HL-60 (cell line): Measurements from ENCODE around the gene AGBL4.
A peak's percentile ranks its signal among the peaks of the same experiment; 100 is the strongest.

Experiments used
- DNase-seq, 2 experiments: peaks; one replicate each; pipeline ENCODE4 v3.0.0-alpha.2; 2010 to 2020; ENCODE audit warnings: low read depth in 1 of 2, low spot score in 1 of 2
- H3K27ac ChIP-seq: fragments of 250-450 bp; sonication (Bioruptor Pico); replicated peaks from 2 replicates; pipeline ENCODE4 v1.5.1; 2020; ENCODE audit warnings: mild to moderate bottlenecking, moderate library complexity
- H3K27me3 ChIP-seq: fragments of 250-450 bp; sonication (Bioruptor Pico); 2 replicates; pipeline ENCODE4 v1.5.1; 2021; ENCODE audit warnings: mild to moderate bottlenecking, moderate library complexity; ENCODE audit not compliant: insufficient read depth, poor library complexity, severe bottlenecking
- H3K4me3 ChIP-seq: replicated peaks from 2 replicates; pipeline ENCODE4 v1.5.1; 2011; ENCODE audit warnings: mild to moderate bottlenecking, control low read depth, low read length; ENCODE audit not compliant: insufficient read depth
- GABPA ChIP-seq: IDR thresholded peaks from 2 replicates; pipeline ENCODE4 v1.6.1; 2012; ENCODE audit warnings: low read depth
- POLR2AphosphoS5 ChIP-seq: IDR thresholded peaks from 2 replicates; pipeline ENCODE4 v1.6.1; 2012; ENCODE audit warnings: low read depth
- SPI1 ChIP-seq: IDR thresholded peaks from 2 replicates; pipeline ENCODE4 v1.6.1; 2012; ENCODE audit warnings: low read depth, mild to moderate bottlenecking, borderline replicate concordance
- TF ChIP-seq, protein P1 (sequence below): IDR thresholded peaks from 2 replicates; pipeline ENCODE4 v1.6.1; 2012; ENCODE audit warnings: low read depth; ENCODE audit not compliant: insufficient replicate concordance
- TF ChIP-seq, protein P2 (sequence below): IDR thresholded peaks from one replicate; pipeline ENCODE4 v1.5.1; 2011; ENCODE audit warnings: low read length, control low read depth, inconsistent platforms; ENCODE audit not compliant: insufficient read depth

The AGBL4 gene

DNA sequence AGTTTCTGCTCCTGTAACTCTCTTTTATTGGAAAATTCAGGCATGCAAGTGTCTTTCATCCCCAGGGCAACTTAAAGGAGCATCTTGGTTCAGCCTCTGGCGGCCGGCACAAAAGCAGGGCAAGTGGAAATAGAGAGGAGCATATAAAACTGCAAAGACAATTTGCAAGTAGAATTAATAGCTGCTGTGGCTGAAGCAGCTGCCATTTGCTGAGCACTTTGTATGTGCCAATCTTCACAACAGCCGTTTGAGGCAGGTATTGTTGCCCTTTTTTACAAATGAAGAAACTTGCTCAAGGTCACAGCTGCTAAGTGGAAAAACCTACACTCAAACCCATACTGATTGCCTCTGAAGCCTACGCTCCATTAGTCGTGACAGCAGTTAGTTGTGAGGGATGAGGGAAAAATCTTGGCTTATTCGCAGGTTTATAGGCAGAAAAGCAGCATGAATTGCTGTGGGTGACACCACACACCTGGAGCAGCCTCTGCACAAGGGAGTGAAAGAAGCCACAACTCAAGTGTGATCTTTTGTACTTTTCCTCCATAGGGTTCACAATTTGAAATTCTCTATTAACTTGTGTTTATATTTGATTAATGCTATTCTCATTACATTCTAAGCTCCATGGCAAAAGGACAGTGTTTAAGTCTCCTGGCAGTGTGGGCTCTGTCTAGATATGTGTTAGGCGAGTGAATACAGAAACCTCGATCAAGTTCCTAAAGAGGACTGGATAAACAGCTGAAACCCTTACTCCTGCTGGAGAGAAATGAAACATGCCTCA, 1148.0 kb downstream of the AGBL4 start:
- DNase-seq, result no peak
- Histone ChIP-seq H3K27me3 (no peaks in the 10 kb centered on the region), H3K27ac (no peak overlapping the region), H3K4me3 (no peak overlapping the region)
- TF ChIP-seq, protein P1, sequence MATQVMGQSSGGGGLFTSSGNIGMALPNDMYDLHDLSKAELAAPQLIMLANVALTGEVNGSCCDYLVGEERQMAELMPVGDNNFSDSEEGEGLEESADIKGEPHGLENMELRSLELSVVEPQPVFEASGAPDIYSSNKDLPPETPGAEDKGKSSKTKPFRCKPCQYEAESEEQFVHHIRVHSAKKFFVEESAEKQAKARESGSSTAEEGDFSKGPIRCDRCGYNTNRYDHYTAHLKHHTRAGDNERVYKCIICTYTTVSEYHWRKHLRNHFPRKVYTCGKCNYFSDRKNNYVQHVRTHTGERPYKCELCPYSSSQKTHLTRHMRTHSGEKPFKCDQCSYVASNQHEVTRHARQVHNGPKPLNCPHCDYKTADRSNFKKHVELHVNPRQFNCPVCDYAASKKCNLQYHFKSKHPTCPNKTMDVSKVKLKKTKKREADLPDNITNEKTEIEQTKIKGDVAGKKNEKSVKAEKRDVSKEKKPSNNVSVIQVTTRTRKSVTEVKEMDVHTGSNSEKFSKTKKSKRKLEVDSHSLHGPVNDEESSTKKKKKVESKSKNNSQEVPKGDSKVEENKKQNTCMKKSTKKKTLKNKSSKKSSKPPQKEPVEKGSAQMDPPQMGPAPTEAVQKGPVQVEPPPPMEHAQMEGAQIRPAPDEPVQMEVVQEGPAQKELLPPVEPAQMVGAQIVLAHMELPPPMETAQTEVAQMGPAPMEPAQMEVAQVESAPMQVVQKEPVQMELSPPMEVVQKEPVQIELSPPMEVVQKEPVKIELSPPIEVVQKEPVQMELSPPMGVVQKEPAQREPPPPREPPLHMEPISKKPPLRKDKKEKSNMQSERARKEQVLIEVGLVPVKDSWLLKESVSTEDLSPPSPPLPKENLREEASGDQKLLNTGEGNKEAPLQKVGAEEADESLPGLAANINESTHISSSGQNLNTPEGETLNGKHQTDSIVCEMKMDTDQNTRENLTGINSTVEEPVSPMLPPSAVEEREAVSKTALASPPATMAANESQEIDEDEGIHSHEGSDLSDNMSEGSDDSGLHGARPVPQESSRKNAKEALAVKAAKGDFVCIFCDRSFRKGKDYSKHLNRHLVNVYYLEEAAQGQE, result no peak
- TF ChIP-seq SPI1 (no peak), POLR2AphosphoS5 (no peak), GABPA (no peak)
- TF ChIP-seq, protein P2, sequence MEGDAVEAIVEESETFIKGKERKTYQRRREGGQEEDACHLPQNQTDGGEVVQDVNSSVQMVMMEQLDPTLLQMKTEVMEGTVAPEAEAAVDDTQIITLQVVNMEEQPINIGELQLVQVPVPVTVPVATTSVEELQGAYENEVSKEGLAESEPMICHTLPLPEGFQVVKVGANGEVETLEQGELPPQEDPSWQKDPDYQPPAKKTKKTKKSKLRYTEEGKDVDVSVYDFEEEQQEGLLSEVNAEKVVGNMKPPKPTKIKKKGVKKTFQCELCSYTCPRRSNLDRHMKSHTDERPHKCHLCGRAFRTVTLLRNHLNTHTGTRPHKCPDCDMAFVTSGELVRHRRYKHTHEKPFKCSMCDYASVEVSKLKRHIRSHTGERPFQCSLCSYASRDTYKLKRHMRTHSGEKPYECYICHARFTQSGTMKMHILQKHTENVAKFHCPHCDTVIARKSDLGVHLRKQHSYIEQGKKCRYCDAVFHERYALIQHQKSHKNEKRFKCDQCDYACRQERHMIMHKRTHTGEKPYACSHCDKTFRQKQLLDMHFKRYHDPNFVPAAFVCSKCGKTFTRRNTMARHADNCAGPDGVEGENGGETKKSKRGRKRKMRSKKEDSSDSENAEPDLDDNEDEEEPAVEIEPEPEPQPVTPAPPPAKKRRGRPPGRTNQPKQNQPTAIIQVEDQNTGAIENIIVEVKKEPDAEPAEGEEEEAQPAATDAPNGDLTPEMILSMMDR, result no peak

DNA sequence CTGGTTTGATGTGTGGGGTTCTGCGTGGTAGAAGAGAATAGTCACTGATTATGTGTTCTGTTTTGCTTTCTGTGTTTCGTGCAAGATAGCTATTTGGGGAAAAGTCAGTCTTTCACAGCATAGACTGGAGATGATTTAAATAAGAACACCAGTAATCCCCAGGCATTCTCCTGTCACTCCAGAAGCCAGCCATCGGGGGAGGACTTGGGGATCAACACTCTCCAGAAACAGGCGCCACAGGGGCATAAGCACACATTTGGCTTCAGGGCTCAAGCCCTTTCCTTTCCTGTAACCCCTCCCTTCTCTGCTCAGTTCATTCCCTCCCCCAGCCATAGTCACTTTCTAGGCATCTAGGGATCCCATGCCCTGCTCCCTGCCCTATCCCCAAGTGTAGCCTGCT, 1149.8 kb downstream of the AGBL4 start:
- Histone ChIP-seq H3K27ac (no peak overlapping the region), H3K4me3 (no peak overlapping the region), H3K27me3 (no peaks in the 10 kb centered on the region)
- no peak for TF ChIP-seq SPI1
- DNase-seq, result no peak

DNA sequence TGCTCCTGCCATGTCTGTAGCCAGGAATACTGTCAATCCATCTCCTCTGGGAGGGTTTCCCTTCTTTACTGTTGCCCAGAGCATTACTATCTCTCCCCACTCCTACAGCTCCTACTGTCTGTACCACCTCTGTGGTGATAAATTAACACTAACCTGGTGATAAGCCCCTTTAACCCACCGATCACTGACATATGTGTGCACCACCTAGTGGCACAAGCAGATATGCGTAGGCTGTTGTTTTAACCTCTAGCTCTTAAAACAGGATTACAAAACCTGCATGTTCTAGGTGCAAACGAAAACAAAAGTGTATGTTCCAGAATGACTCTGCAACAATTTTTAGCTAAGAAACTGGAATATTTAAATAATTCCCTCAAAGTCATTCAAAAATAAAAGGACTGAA, 1153.2 kb downstream of the AGBL4 start:
- H3K4me3 ChIP-seq, result no peak overlapping the region
- no peaks in the 10 kb centered on the region for H3K27me3 ChIP-seq
- DNase-seq, result no peak
- H3K27ac ChIP-seq, result no peak overlapping the region
- TF ChIP-seq, protein P2, result peak; percentile 68
- TF ChIP-seq GABPA, result no peak
- TF ChIP-seq, protein P1, result no peak

DNA sequence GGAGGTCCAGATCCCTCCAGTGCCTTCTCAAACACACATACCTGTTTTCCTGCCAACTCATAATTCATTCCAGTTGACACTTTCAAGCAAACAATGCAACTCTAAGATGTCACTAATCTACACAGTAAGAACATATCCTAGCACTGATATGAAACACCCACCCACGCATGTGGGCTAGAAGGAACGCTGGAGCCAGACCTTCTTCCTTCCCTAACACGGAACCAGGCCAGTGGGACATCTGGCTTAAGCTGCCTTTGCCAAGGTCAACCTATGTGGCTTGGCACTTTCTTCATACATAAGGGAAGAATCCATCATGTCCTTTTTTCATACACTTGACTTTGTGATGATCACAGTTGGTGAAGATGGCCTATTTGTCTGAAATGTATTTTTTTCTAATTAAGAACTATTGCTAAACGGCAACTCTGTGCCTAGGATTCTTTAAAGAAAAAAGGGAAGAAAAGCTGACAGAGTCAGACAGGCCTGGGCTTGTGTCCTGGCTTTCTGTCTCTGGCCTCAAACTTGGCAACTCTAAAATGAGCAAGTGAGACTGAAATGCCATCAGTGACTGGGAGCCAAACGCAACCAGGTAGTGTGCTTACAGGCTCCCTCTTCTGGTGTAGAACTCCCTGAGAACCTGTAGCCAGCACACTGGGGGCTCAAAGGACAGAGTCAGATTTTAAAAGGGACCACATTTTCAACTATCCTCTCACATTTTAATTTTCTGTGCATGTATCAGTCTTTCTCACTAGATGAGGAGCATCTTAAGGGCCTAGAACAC, 1154.4 kb downstream of the AGBL4 start:
- no peak for DNase-seq
- no peaks in the 10 kb centered on the region for H3K27me3 ChIP-seq

More for the DNA sequence above, 1154.4 kb downstream of the AGBL4 start:
- no peak overlapping the region for H3K4me3 ChIP-seq
- no peak for TF ChIP-seq POLR2AphosphoS5
- TF ChIP-seq SPI1, result no peak
- TF ChIP-seq, protein P2, result no peak
- TF ChIP-seq, protein P1, result no peak
- no peak for TF ChIP-seq GABPA
- no peak overlapping the region for H3K27ac ChIP-seq
